Vagina (tissue), 2 donors: Measurements from ENCODE around the gene AGPS. TPM values are rescaled to one million over a fixed set of nuclear protein-coding genes. Genes with fewer than 3 reads are reported as not detected.

Experiments
- DNase-seq, 2 donors: peaks; one replicate each; pipeline ENCODE4 v3.0.0-alpha.2; 2017; ENCODE audit errors: extremely low spot score in 2 of 2
- H3K27ac ChIP-seq: fragments of 200-600 bp; sonication (generic); one replicate; pipeline ENCODE4 v1.5.1; 2019
- H3K27me3 ChIP-seq: fragments of 200-600 bp; sonication (generic); one replicate; pipeline ENCODE4 v1.5.1; 2019
- H3K36me3 ChIP-seq, 2 donors: fragments of 200-600 bp; sonication (generic); one replicate each; pipeline ENCODE4 v1.5.1; 2017 to 2019
- H3K4me1 ChIP-seq: fragments of 200-600 bp; sonication (generic); one replicate; pipeline ENCODE4 v1.5.1; 2019
- H3K4me3 ChIP-seq, 2 donors: fragments of 200-600 bp; sonication (generic); 1 replicate in 1 of 2; 2 replicates in 1 of 2; pipeline ENCODE4 v1.5.1; 2016 to 2019
- H3K9me3 ChIP-seq: fragments of 200-600 bp; sonication (generic); one replicate; pipeline ENCODE4 v1.5.1; 2019
- POLR2A ChIP-seq, 2 donors: fragments of 450-650 bp; IDR thresholded peaks; one replicate each; pipeline ENCODE4 v1.6.1; 2017; ENCODE audit warnings: antibody characterized with exemption in 2 of 2, mild to moderate bottlenecking in 2 of 2, moderate library complexity in 2 of 2
- POLR2AphosphoS5 ChIP-seq, 2 donors: sonication (generic); formaldehyde crosslinking; IDR thresholded peaks; one replicate each; pipeline ENCODE4 v1.9.0; 2017; ENCODE audit warnings: antibody characterized with exemption in 2 of 2, mild to moderate bottlenecking in 2 of 2, low read depth in 1 of 2; ENCODE audit not compliant: insufficient read depth in 1 of 2
- intact Hi-C: fragments of 100-400 bp; cut with DNase I; formaldehyde crosslinking; loops from one replicate; pipeline ENCODE4 v1.15.1; 2023
- total RNA-seq: library from RNA; depleted of rRNA; stranded (reverse); fragments of >200 nt; gene quantifications from one replicate; pipeline ENCODE4 v1.2.3, GENCODE V29; 2016
- TF ChIP-seq, protein P1 (sequence below), 3 experiments: fragments of 450-650 bp in 2 of 3; fragments of 200-600 bp in 1 of 3; sonication (generic) in 1 of 3; IDR thresholded peaks; one replicate each; pipeline ENCODE4 v1.5.1; 2017 to 2019; ENCODE audit warnings: antibody characterized with exemption in 3 of 3, mild to moderate bottlenecking in 2 of 3, moderate library complexity in 2 of 3

The AGPS gene
- total RNA-seq, 1 donor from 2014 or later: 27.3 TPM

DNA sequence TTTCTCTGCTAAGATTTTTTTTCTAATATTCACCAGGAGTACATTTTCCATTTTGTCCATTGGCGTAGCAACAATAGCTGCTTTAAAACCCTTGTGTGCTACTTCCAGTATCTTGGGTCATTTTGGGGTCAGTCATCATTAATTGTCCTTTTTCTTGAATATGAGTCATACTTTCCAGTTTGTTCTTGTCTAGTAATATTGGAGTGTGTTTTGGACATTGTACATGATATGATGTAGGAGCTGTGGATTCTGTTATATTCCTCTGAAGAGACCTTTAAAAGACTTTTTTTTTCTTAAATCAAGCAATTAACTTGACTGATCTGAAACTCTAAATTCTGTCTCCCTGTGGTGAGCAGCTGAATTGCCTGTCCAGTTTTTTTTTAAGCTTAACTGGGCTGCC lies 40.8 kb downstream of the AGPS start:
- no peaks in the 10 kb centered on the region for H3K27me3 ChIP-seq

DNA sequence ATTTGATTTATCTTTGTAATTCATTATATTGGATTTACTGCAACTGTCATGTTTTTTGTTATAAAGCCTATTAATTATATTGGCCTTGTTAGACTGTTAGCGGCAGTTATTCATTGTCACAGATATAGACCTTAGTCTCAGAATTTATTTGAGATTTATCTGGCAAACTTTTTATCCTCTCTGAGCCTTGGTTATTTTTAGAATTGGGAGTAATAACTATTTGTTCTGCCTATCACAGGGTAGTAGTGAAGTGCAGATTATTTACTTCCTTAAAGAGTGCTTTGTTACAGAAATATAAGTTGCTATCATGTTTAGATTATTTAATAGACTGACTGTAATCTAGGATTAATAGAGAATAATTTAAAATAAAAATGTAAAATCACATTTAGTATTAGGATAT lies 41.9 kb downstream of the AGPS start:
- H3K27ac ChIP-seq: no peak overlapping the region
- DNase-seq: no peak
- H3K36me3 ChIP-seq: peaks cover 0 to 9% of the 10 kb centered on the region in 2 donors
- intact Hi-C loops: no loop called here
- no peaks in the 10 kb centered on the region for H3K4me1 ChIP-seq
- no peaks in the 10 kb centered on the region for H3K27me3 ChIP-seq
- peaks cover 24% of the 10 kb centered on the region for H3K9me3 ChIP-seq
- H3K4me3 ChIP-seq: no peak overlapping the region
- TF ChIP-seq POLR2AphosphoS5 (IDR thresholded peaks at IDR 0.05; ENCODE audit: insufficient read depth in 1 of 2, low read depth in 1 of 2) (no peak), POLR2A (IDR thresholded peaks at IDR 0.05) (no peak)
- TF ChIP-seq, protein P1, sequence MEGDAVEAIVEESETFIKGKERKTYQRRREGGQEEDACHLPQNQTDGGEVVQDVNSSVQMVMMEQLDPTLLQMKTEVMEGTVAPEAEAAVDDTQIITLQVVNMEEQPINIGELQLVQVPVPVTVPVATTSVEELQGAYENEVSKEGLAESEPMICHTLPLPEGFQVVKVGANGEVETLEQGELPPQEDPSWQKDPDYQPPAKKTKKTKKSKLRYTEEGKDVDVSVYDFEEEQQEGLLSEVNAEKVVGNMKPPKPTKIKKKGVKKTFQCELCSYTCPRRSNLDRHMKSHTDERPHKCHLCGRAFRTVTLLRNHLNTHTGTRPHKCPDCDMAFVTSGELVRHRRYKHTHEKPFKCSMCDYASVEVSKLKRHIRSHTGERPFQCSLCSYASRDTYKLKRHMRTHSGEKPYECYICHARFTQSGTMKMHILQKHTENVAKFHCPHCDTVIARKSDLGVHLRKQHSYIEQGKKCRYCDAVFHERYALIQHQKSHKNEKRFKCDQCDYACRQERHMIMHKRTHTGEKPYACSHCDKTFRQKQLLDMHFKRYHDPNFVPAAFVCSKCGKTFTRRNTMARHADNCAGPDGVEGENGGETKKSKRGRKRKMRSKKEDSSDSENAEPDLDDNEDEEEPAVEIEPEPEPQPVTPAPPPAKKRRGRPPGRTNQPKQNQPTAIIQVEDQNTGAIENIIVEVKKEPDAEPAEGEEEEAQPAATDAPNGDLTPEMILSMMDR (IDR thresholded peaks at IDR 0.05): no peak

More for the DNA sequence above, 40.8 kb downstream of the AGPS start:
- H3K9me3 ChIP-seq: peaks cover 24% of the 10 kb centered on the region
- no peak overlapping the region for H3K4me3 ChIP-seq
- H3K4me1 ChIP-seq: no peaks in the 10 kb centered on the region
- H3K36me3 ChIP-seq: peaks cover 0 to 9% of the 10 kb centered on the region in 2 donors
- TF ChIP-seq POLR2A (IDR thresholded peaks at IDR 0.05) (no peak), POLR2AphosphoS5 (IDR thresholded peaks at IDR 0.05; ENCODE audit: insufficient read depth in 1 of 2, low read depth in 1 of 2) (no peak)
- TF ChIP-seq, protein P1 (IDR thresholded peaks at IDR 0.05): no peak
- H3K27ac ChIP-seq: no peak overlapping the region
- no peak for DNase-seq
- intact Hi-C loops: no loop called here

DNA sequence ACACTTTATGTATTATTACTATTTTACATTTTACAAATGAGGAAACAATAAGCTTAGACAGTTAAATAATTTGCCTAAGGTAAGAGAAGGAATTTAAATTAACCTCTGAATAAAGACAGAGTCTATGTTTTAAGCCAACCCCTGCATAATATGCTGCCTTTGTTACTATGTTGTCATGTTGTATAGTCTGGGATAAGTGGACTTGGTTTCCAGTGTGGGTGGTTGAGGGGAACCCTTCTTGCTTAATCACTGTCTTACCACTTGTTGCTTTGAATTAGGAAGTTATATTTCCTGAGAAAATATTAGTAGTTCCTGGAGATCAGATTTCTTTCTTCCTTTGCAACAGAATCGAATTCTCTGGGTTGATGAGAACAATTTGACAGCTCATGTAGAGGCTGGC lies 52.6 kb downstream of the AGPS start:
- Histone ChIP-seq H3K27me3 (no peaks in the 10 kb centered on the region), H3K27ac (no peak overlapping the region), H3K4me1 (no peaks in the 10 kb centered on the region), H3K9me3 (no peaks in the 10 kb centered on the region), H3K4me3 (no peak overlapping the region), H3K36me3 (peaks cover 0 to 10% of the 10 kb centered on the region in 2 donors)
- no peak for DNase-seq
- intact Hi-C loops: no loop called here
- TF ChIP-seq POLR2AphosphoS5 (IDR thresholded peaks at IDR 0.05; ENCODE audit: insufficient read depth in 1 of 2, low read depth in 1 of 2): no peak
- TF ChIP-seq, protein P1 (IDR thresholded peaks at IDR 0.05): no peak

DNA sequence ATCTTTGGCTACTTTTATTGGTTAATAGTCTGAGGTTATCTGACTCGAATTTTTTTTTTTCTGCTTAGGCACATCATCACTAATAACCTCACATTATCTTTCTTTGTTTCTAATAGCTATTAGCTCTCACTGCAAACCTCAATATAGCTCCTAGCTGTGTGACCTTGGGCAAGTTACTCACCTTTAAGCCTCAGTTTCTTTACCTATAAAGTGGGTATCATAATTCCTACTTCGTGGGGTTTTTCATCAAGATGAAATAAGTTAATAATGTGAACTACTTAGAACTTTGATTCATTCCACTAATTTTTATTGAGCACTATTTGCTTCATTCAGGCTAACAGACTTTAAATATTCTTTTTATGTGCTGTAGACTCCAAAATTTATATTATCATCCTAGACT lies 55.5 kb downstream of the AGPS start:
- H3K4me1 ChIP-seq: no peaks in the 10 kb centered on the region
- H3K27me3 ChIP-seq: no peaks in the 10 kb centered on the region
- H3K4me3 ChIP-seq: no peak overlapping the region
- no peak overlapping the region for H3K27ac ChIP-seq
- TF ChIP-seq, protein P1 (IDR thresholded peaks at IDR 0.05): no peak
- no peak for DNase-seq
- peaks cover 0 to 10% of the 10 kb centered on the region in 2 donors for H3K36me3 ChIP-seq
- intact Hi-C loops: no loop called here
- no peaks in the 10 kb centered on the region for H3K9me3 ChIP-seq

DNA sequence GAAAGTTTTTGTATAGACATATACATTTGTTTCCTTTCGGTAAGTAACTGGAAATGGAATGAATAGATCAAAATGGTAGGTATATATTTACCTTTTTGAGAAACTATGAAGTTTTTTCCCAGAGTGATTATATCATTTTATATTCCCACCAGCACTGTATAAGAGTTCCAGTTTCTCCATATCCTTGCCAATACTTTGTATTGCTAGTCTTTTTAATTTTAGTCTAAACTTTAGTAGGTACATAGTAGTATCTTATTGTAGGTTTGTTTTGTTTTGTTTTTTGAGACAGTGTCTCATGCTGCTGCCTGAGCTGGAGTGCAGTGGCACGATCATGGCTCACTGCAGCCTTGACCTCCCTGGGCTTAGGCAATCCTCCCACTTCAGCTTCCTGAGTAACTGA lies 56.6 kb downstream of the AGPS start:
- no peaks in the 10 kb centered on the region for H3K4me1 ChIP-seq
- peaks cover 0 to 10% of the 10 kb centered on the region in 2 donors for H3K36me3 ChIP-seq
- TF ChIP-seq POLR2A (IDR thresholded peaks at IDR 0.05) (no peak), POLR2AphosphoS5 (IDR thresholded peaks at IDR 0.05; ENCODE audit: insufficient read depth in 1 of 2, low read depth in 1 of 2) (no peak)
- TF ChIP-seq, protein P1 (IDR thresholded peaks at IDR 0.05): no peak
- intact Hi-C loops: no loop called here
- H3K4me3 ChIP-seq: no peak overlapping the region
- no peak for DNase-seq
- no peaks in the 10 kb centered on the region for H3K9me3 ChIP-seq
- no peaks in the 10 kb centered on the region for H3K27me3 ChIP-seq
- H3K27ac ChIP-seq: no peak overlapping the region
